Activated T-helper 17 cell treated with anti-CD3 and anti-CD28 coated beads, Interleukin-2, amount 50 U/mL, for 72 hours (primary cell): ENCODE measurements around the gene SAMD1. TPM values are rescaled to one million over a fixed set of nuclear protein-coding genes. Genes with fewer than 3 reads are reported as not detected.

Experiments
- ATAC-seq: fragments of 150-1000 bp; cut with Tn5 transposase; replicated peaks from 2 replicates; pipeline ENCODE4 v1.10.0; 2021; ENCODE audit warnings: mild to moderate bottlenecking, moderate library complexity
- H3K27ac Mint-ChIP-seq: one replicate; pipeline ENCODE4 v1.8.0; 2022; ENCODE audit warnings: mixed read lengths
- H3K27me3 Mint-ChIP-seq: one replicate; pipeline ENCODE4 v1.8.0; 2022; ENCODE audit warnings: mixed read lengths
- H3K36me3 Mint-ChIP-seq: one replicate; pipeline ENCODE4 v1.8.0; 2022; ENCODE audit warnings: low read depth, mild to moderate bottlenecking, mixed read lengths
- H3K4me1 Mint-ChIP-seq: one replicate; pipeline ENCODE4 v1.8.0; 2022; ENCODE audit warnings: mixed read lengths
- H3K4me3 Mint-ChIP-seq: one replicate; pipeline ENCODE4 v1.8.0; 2022; ENCODE audit warnings: mild to moderate bottlenecking, mixed read lengths
- H3K9me3 Mint-ChIP-seq: one replicate; pipeline ENCODE4 v1.8.0; 2022; ENCODE audit warnings: mixed read lengths
- total RNA-seq, 2 donors: library from RNA; stranded (reverse); gene quantifications; one replicate each; pipeline ENCODE4 v1.2.3, GENCODE V29; 2022

The SAMD1 gene
- total RNA-seq, 2 donors from 2014 or later: 62.1 to 77.5 TPM

- no peak overlapping the region for H3K4me3 Mint-ChIP-seq
- no peak overlapping the region for H3K27ac Mint-ChIP-seq
- no peaks in the 10 kb centered on the region for H3K27me3 Mint-ChIP-seq
- H3K9me3 Mint-ChIP-seq: no peaks in the 10 kb centered on the region
- no peaks in the 10 kb centered on the region for H3K4me1 Mint-ChIP-seq
- ATAC-seq: no peak
- no peaks in the 10 kb centered on the region for H3K36me3 Mint-ChIP-seq
Measured at GRCh38 chr19:14066134-14066533, 24.4 kb downstream of the SAMD1 start.

- no peak overlapping the region for H3K27ac Mint-ChIP-seq
- no peak overlapping the region for H3K4me3 Mint-ChIP-seq
- no peaks in the 10 kb centered on the region for H3K36me3 Mint-ChIP-seq
- no peak for ATAC-seq
- H3K4me1 Mint-ChIP-seq: peaks cover 8% of the 10 kb centered on the region
- peaks cover 8% of the 10 kb centered on the region for H3K27me3 Mint-ChIP-seq
- H3K9me3 Mint-ChIP-seq: no peaks in the 10 kb centered on the region
Measured at GRCh38 chr19:14063105-14063504, 27.4 kb downstream of the SAMD1 start.

DNA sequence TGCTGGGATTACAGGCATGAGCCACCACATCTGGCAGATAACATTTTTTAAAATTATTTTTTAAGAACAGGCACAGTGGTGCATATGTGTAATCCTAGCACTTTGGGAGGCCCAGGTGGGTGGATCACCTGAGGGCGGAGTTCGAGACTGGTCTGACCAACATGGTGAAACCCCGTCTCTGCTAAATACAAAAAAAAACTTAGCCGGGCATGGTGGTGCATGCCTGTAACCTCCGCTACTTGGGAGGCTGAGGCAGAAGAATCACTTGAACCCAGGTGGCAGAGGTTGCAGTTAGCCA is 28.0 kb downstream of the SAMD1 start:
- no peaks in the 10 kb centered on the region for H3K9me3 Mint-ChIP-seq
- peaks cover 11% of the 10 kb centered on the region for H3K27me3 Mint-ChIP-seq
- peaks cover 8% of the 10 kb centered on the region for H3K4me1 Mint-ChIP-seq
- H3K27ac Mint-ChIP-seq: no peak overlapping the region
- ATAC-seq: no peak
- no peak overlapping the region for H3K4me3 Mint-ChIP-seq
- no peaks in the 10 kb centered on the region for H3K36me3 Mint-ChIP-seq

GRCh38 chr19:14061751-14062557 is 28.6 kb downstream of the SAMD1 start, which contains the start of gene PALM3:
TSS of gene PALM3 (minus strand) at chr19:14062076. CDS start at chr19:14061980, 96 bp downstream.
- no peak for ATAC-seq
- Mint-ChIP-seq H3K4me1 (peaks cover 8% of the 10 kb centered on the region), H3K27ac (no peak within 1 kb of the TSS), H3K4me3 (no peak within 1 kb of the TSS), H3K36me3 (no peaks in the 10 kb centered on the region), H3K9me3 (no peaks in the 10 kb centered on the region), H3K27me3 (peaks cover 11% of the 10 kb centered on the region)

DNA sequence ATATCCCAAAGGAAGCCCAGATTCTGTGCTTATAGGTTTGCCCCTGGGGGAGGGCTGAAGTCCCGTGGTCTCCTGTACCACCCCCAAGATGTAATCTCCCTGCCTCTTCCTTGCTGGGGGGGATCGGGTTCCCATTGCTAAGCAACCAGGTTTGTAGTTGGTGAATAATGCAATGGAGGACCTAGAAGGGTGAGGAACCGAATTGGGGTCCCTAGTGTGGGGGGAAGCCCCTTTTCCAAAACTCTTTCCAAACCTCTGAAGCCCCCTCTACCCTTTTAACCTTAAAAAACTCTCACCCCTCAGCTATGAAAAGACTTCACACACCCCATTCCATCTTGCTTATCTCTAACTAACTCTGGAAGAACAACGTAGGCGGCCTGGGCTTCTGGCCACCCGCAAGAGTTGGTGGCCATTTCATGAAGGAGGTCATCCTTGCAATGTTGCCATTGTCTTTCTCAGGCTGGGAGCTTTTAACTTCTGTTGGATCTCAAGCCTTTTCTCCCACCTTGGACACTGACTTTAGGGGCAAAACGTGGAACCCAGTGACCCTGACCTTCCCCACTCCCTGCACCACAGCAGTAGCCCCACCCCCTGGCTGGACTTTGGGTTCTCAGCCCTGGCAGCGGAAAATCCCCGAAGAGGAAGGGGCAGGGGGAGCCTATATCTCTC is 29.3 kb downstream of the SAMD1 start:
- no peaks in the 10 kb centered on the region for H3K36me3 Mint-ChIP-seq
- peaks cover 8% of the 10 kb centered on the region for H3K4me1 Mint-ChIP-seq
- no peak for ATAC-seq
- no peaks in the 10 kb centered on the region for H3K9me3 Mint-ChIP-seq
- peaks cover 11% of the 10 kb centered on the region for H3K27me3 Mint-ChIP-seq
- H3K27ac Mint-ChIP-seq: no peak overlapping the region
- H3K4me3 Mint-ChIP-seq: no peak overlapping the region

DNA sequence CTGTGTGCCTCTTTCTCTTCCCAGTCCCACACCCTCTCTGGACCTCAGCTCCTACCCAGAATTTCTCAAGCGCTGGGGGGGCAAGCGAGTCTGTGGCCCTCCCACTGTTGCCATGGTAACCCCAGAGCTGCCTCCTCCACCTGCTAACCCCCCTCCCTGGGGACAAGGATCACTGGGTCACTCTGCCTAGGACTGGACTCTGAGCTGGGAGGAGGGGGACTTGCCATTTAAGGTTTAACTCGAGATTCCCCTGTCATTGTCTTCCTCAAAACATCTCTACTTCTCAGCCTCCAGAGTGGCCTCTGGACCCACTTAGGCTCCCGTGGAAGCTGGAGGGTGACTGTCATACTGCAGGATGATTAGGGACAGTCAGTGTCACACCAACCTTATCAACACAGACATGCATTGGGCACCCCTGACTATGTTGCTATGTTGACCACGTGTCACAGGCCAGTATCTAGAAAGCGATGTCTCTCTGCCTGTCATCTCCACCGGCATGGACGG is 30.8 kb downstream of the SAMD1 start:
- Mint-ChIP-seq H3K4me1 (peaks cover 8% of the 10 kb centered on the region), H3K4me3 (no peak overlapping the region), H3K36me3 (no peaks in the 10 kb centered on the region), H3K27ac (no peak overlapping the region), H3K9me3 (no peaks in the 10 kb centered on the region), H3K27me3 (peaks cover 11% of the 10 kb centered on the region)
- ATAC-seq: no peak

- peak overlapping the region; percentile 72 for H3K4me3 Mint-ChIP-seq
- H3K4me1 Mint-ChIP-seq: peaks cover 8% of the 10 kb centered on the region
- peak; percentile 43 for ATAC-seq
- no peaks in the 10 kb centered on the region for H3K36me3 Mint-ChIP-seq
- H3K27ac Mint-ChIP-seq: no peak overlapping the region
- no peaks in the 10 kb centered on the region for H3K9me3 Mint-ChIP-seq
- H3K27me3 Mint-ChIP-seq: peaks cover 11% of the 10 kb centered on the region
Measured at GRCh38 chr19:14059093-14059480, 31.5 kb downstream of the SAMD1 start.

GRCh38 chr19:14058182-14059092 is 32.1 kb downstream of the SAMD1 start:
- no peaks in the 10 kb centered on the region for H3K36me3 Mint-ChIP-seq
- H3K4me3 Mint-ChIP-seq: peak overlapping the region; percentile 72
- peaks cover 11% of the 10 kb centered on the region for H3K27me3 Mint-ChIP-seq
- H3K4me1 Mint-ChIP-seq: peaks cover 8% of the 10 kb centered on the region
- H3K27ac Mint-ChIP-seq: no peak overlapping the region
- no peak for ATAC-seq
- no peaks in the 10 kb centered on the region for H3K9me3 Mint-ChIP-seq

GRCh38 chr19:14056741-14057356 is 33.7 kb downstream of the SAMD1 start:
- Mint-ChIP-seq H3K36me3 (peaks cover 12% of the 10 kb centered on the region), H3K27ac (no peak overlapping the region), H3K9me3 (no peaks in the 10 kb centered on the region), H3K4me3 (peak overlapping the region; percentile 48), H3K4me1 (peaks cover 8% of the 10 kb centered on the region), H3K27me3 (peaks cover 11% of the 10 kb centered on the region)
- ATAC-seq: no peak

GRCh38 chr19:14056069-14056666 is 34.4 kb downstream of the SAMD1 start:
- peaks cover 8% of the 10 kb centered on the region for H3K4me1 Mint-ChIP-seq
- H3K27me3 Mint-ChIP-seq: peaks cover 11% of the 10 kb centered on the region
- H3K9me3 Mint-ChIP-seq: no peaks in the 10 kb centered on the region
- H3K27ac Mint-ChIP-seq: no peak overlapping the region
- peaks cover 19% of the 10 kb centered on the region for H3K36me3 Mint-ChIP-seq
- H3K4me3 Mint-ChIP-seq: no peak overlapping the region
- ATAC-seq: no peak

GRCh38 chr19:14055396-14055795 is 35.2 kb downstream of the SAMD1 start:
- no peak for ATAC-seq
- Mint-ChIP-seq H3K27ac (no peak overlapping the region), H3K4me3 (no peak overlapping the region), H3K9me3 (no peaks in the 10 kb centered on the region), H3K36me3 (peaks cover 27% of the 10 kb centered on the region), H3K27me3 (peaks cover 11% of the 10 kb centered on the region), H3K4me1 (peaks cover 8% of the 10 kb centered on the region)

GRCh38 chr19:14054721-14055120 is 35.8 kb downstream of the SAMD1 start:
- no peak for ATAC-seq
- H3K27me3 Mint-ChIP-seq: peaks cover 11% of the 10 kb centered on the region
- no peak overlapping the region for H3K4me3 Mint-ChIP-seq
- H3K36me3 Mint-ChIP-seq: peaks cover 34% of the 10 kb centered on the region
- peaks cover 8% of the 10 kb centered on the region for H3K4me1 Mint-ChIP-seq
- no peaks in the 10 kb centered on the region for H3K9me3 Mint-ChIP-seq
- H3K27ac Mint-ChIP-seq: no peak overlapping the region

- peaks cover 40% of the 10 kb centered on the region for H3K36me3 Mint-ChIP-seq
- peak overlapping the region; percentile 3 for H3K27ac Mint-ChIP-seq
Measured at GRCh38 chr19:14054099-14054498, 36.5 kb downstream of the SAMD1 start.

DNA sequence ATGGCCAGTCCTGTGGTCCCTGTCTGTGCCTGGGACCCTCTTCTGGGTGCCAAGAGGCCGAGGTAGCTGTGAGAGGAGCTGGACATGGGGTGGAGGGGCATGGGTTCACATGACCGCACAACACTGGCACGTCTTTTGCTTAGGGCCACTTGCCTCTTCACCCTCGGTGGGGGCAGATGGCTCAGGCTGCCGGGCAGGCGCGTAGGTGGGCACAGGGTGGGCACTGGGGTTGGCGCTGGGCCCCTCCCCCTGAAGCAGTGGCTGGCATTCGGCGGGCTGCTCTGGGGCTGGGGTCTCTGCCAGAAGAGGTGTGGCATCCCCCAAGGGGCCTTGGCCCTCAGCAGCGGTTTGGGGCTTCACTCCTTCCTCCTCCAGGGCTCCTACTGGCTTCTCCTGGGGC is 37.1 kb downstream of the SAMD1 start:
- peaks cover 7% of the 10 kb centered on the region for H3K27me3 Mint-ChIP-seq
- H3K4me3 Mint-ChIP-seq: no peak overlapping the region
- H3K27ac Mint-ChIP-seq: no peak overlapping the region
- no peaks in the 10 kb centered on the region for H3K9me3 Mint-ChIP-seq
- H3K4me1 Mint-ChIP-seq: peaks cover 4% of the 10 kb centered on the region
- H3K36me3 Mint-ChIP-seq: peaks cover 46% of the 10 kb centered on the region
- ATAC-seq: no peak

More at GRCh38 chr19:14054099-14054498, 36.5 kb downstream of the SAMD1 start:
- no peaks in the 10 kb centered on the region for H3K9me3 Mint-ChIP-seq
- H3K4me3 Mint-ChIP-seq: no peak overlapping the region
- no peak for ATAC-seq
- peaks cover 11% of the 10 kb centered on the region for H3K27me3 Mint-ChIP-seq
- peaks cover 8% of the 10 kb centered on the region for H3K4me1 Mint-ChIP-seq
